Measurements from ENCODE around the gene LRRC72.

The LRRC72 gene

DNA sequence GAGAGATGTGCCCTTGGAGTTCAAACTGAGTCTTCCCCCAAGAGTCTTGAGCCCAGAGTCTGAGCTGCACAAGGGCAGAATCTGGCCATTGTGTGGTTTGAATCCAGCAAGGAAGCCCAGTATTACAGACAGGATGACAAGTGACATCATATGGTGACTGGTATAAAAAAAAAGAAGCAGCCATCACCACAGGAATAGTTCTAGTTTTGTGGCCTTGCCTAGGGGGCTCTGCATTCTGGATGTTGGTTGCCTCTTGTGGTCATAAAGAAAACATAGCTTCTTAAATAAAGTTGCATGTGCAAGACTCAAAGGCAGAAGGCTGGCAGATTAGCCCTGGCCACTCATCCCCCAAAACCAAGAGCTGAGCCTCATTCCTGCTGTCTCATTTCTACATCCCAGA, 16.8 kb upstream of the LRRC72 start:
- no peak overlapping the region for H3K4me2 ChIP-seq (ENCODE audit: low read length)
- H3K27me3 ChIP-seq (ENCODE audit: control insufficient read depth, low read length), result no peaks in the 10 kb centered on the region
- H3F3A ChIP-seq (ENCODE audit: control insufficient read depth, insufficient read depth), result no peaks in the 10 kb centered on the region
- no peak overlapping the region for H3K27ac ChIP-seq (ENCODE audit: low read depth, low read length)
- no peaks in the 10 kb centered on the region for H3K4me1 ChIP-seq (ENCODE audit: control insufficient read depth, low read length)
- TF ChIP-seq, protein P1, sequence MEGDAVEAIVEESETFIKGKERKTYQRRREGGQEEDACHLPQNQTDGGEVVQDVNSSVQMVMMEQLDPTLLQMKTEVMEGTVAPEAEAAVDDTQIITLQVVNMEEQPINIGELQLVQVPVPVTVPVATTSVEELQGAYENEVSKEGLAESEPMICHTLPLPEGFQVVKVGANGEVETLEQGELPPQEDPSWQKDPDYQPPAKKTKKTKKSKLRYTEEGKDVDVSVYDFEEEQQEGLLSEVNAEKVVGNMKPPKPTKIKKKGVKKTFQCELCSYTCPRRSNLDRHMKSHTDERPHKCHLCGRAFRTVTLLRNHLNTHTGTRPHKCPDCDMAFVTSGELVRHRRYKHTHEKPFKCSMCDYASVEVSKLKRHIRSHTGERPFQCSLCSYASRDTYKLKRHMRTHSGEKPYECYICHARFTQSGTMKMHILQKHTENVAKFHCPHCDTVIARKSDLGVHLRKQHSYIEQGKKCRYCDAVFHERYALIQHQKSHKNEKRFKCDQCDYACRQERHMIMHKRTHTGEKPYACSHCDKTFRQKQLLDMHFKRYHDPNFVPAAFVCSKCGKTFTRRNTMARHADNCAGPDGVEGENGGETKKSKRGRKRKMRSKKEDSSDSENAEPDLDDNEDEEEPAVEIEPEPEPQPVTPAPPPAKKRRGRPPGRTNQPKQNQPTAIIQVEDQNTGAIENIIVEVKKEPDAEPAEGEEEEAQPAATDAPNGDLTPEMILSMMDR (IDR thresholded peaks at IDR 0.05; ENCODE audit: low read depth, low read length, poor library complexity, severe bottlenecking), result no peak
- TF ChIP-seq EZH2phosphoT487 (IDR thresholded peaks at IDR 0.05; ENCODE audit: borderline replicate concordance, low read length), result no peak
- no peaks in the 10 kb centered on the region for H3K9me2 ChIP-seq (replicated peaks; ENCODE audit: control insufficient read depth, low read length)
- no peaks in the 10 kb centered on the region for H3K9me3 ChIP-seq (ENCODE audit: control insufficient read depth, insufficient read depth, low read length)
- no peaks in the 10 kb centered on the region for H4K20me1 ChIP-seq (ENCODE audit: control insufficient read depth, insufficient read depth, low read depth, low read length)
- H3K4me3 ChIP-seq (ENCODE audit: low read length), result no peak overlapping the region
- H3K79me2 ChIP-seq (ENCODE audit: control insufficient read depth, low read length), result no peaks in the 10 kb centered on the region
- H3K36me3 ChIP-seq (ENCODE audit: control insufficient read depth, low read length), result no peaks in the 10 kb centered on the region

GRCh38 chr7:16511314-16511713, 15.3 kb upstream of the LRRC72 start:
- Histone ChIP-seq H3K4me2 (ENCODE audit: low read length) (no peak overlapping the region), H4K20me1 (ENCODE audit: control insufficient read depth, insufficient read depth, low read depth, low read length) (no peaks in the 10 kb centered on the region), H3K36me3 (ENCODE audit: control insufficient read depth, low read length) (no peaks in the 10 kb centered on the region), H3F3A (ENCODE audit: control insufficient read depth, insufficient read depth) (no peaks in the 10 kb centered on the region), H3K27ac (ENCODE audit: low read depth, low read length) (no peak overlapping the region), H3K9me3 (ENCODE audit: control insufficient read depth, insufficient read depth, low read length) (no peaks in the 10 kb centered on the region), H3K4me1 (ENCODE audit: control insufficient read depth, low read length) (no peaks in the 10 kb centered on the region), H3K4me3 (ENCODE audit: low read length) (no peak overlapping the region), H3K27me3 (ENCODE audit: control insufficient read depth, low read length) (no peaks in the 10 kb centered on the region), H3K9me2 (replicated peaks; ENCODE audit: control insufficient read depth, low read length) (no peaks in the 10 kb centered on the region; the same call in 1 of the 2 replicates), H3K79me2 (ENCODE audit: control insufficient read depth, low read length) (no peaks in the 10 kb centered on the region)
- TF ChIP-seq, protein P1 (IDR thresholded peaks at IDR 0.05; ENCODE audit: low read depth, low read length, poor library complexity, severe bottlenecking), result no peak
- TF ChIP-seq EZH2phosphoT487 (IDR thresholded peaks at IDR 0.05; ENCODE audit: borderline replicate concordance, low read length), result no peak

DNA sequence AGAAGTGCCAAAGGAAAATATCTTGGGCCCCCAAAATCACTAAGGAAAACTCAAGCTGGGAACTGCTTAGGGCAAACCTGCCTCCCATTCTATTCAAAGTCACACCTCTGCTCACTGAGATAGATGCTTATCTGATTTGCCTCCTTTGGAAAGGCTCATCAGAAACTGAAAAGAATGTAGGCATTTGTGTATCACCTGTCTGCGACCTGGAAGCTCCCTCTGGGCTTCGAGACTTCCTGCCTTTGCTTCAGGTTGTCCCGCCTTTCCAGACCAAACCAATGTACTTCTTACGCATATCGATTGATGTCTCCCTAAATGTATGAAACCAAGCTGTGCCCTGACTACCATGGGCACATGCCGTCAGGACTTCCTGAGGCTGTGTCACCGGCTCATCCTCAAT, 14.5 kb upstream of the LRRC72 start:
- Histone ChIP-seq H3F3A (ENCODE audit: control insufficient read depth, insufficient read depth) (no peaks in the 10 kb centered on the region), H3K36me3 (ENCODE audit: control insufficient read depth, low read length) (no peaks in the 10 kb centered on the region), H3K4me1 (ENCODE audit: control insufficient read depth, low read length) (no peaks in the 10 kb centered on the region), H3K9me3 (ENCODE audit: control insufficient read depth, insufficient read depth, low read length) (no peaks in the 10 kb centered on the region), H3K27me3 (ENCODE audit: control insufficient read depth, low read length) (no peaks in the 10 kb centered on the region), H4K20me1 (ENCODE audit: control insufficient read depth, insufficient read depth, low read depth, low read length) (no peaks in the 10 kb centered on the region), H3K4me2 (ENCODE audit: low read length) (no peak overlapping the region), H3K79me2 (ENCODE audit: control insufficient read depth, low read length) (no peaks in the 10 kb centered on the region), H3K4me3 (ENCODE audit: low read length) (no peak overlapping the region), H3K9me2 (replicated peaks; ENCODE audit: control insufficient read depth, low read length) (no peaks in the 10 kb centered on the region; the same call in 1 of the 2 replicates), H3K27ac (ENCODE audit: low read depth, low read length) (no peak overlapping the region)
- TF ChIP-seq, protein P1 (IDR thresholded peaks at IDR 0.05; ENCODE audit: low read depth, low read length, poor library complexity, severe bottlenecking), result no peak
- no peak for TF ChIP-seq EZH2phosphoT487 (IDR thresholded peaks at IDR 0.05; ENCODE audit: borderline replicate concordance, low read length)

Measured in DOHH2 (cell line).